Activated T-cell treated with anti-CD3 and anti-CD28 coated beads, Interleukin-2, amount 50 U/mL, for 24 hours (primary cell): ENCODE data around the gene TMCC3.
"Not testable (repeated sequence)": the region's sequence is repeated elsewhere in the genome, so short reads cannot be mapped to it uniquely, and the experiment has no call there.

Source experiments
- DNase-seq: peaks from one replicate; pipeline ENCODE4 v3.0.0-alpha.2; 2020
- H3K27ac Mint-ChIP-seq: 2 replicates; pipeline ENCODE4 v1.8.0; 2020; ENCODE audit warnings: mild to moderate bottlenecking, mixed read lengths
- H3K27me3 Mint-ChIP-seq: 2 replicates; pipeline ENCODE4 v1.8.0; 2020; ENCODE audit warnings: mixed read lengths
- H3K36me3 Mint-ChIP-seq: 2 replicates; pipeline ENCODE4 v1.8.0; 2020; ENCODE audit warnings: low read depth, mixed read lengths
- H3K4me1 Mint-ChIP-seq: 2 replicates; pipeline ENCODE4 v1.8.0; 2020; ENCODE audit warnings: low read depth, mixed read lengths
- H3K4me3 Mint-ChIP-seq: 2 replicates; pipeline ENCODE4 v1.8.0; 2020; ENCODE audit warnings: mild to moderate bottlenecking, moderate library complexity, mixed read lengths
- H3K9me3 Mint-ChIP-seq: 2 replicates; pipeline ENCODE4 v1.8.0; 2020; ENCODE audit warnings: mixed read lengths

Gene TMCC3

DNA sequence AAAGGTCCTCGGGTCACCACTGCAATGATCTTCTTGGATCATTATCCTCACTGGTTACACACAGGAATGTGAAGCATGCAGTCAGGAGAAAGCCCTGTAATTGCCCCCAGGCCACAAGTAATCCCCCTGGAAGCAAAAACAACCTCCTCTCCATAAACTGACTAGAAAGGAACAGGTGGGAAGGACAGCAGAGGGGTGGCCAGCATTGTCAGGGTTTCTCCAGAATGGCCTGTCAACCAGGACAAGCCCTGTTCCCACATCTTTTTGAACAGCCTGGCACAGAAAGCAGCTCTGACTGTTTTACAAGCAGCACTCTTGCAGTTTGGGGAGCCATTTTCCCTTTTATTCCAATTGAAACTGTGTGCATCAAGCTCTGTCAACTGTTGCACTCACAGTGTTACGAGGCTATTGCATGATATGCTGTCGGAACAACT, 36.1 kb downstream of the TMCC3 start:
- DNase-seq = no peak
- peaks cover 3% of the 10 kb centered on the region for H3K4me1 Mint-ChIP-seq
- H3K27me3 Mint-ChIP-seq = peaks cover 7% of the 10 kb centered on the region
- H3K4me3 Mint-ChIP-seq = no peak overlapping the region
- H3K27ac Mint-ChIP-seq = no peak overlapping the region
- no peaks in the 10 kb centered on the region for H3K36me3 Mint-ChIP-seq
- no peaks in the 10 kb centered on the region for H3K9me3 Mint-ChIP-seq

DNA sequence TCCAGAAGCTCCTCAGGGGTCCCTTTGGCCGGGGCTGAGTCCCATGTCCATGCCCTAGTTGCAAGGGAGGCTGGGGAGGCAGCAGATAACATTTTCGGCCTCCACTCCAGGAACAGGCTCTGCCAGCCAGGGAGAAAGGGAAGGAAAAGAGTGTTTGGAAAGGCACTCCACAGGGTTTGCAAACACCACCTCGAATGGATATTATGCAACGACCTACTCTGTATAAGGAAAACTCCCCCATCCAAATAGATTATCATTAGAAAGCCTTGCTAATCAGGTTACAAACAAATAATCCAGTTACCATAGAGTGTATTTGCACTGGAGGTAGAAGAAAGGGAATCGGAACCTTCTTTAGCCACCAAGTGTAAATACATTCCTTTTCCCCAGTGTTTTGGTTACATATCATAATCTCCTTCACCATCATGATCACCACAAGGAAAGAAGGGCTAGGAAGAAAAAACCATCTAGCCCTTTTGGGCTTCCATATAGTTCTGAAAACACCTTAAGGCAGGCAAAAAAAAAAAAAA, 40.4 kb downstream of the TMCC3 start:
- Mint-ChIP-seq H3K4me1 (no peaks in the 10 kb centered on the region), H3K9me3 (peaks cover 6% of the 10 kb centered on the region), H3K27ac (no peak overlapping the region), H3K27me3 (peaks cover 29% of the 10 kb centered on the region), H3K4me3 (no peak overlapping the region), H3K36me3 (no peaks in the 10 kb centered on the region)
- no peak for DNase-seq

DNA sequence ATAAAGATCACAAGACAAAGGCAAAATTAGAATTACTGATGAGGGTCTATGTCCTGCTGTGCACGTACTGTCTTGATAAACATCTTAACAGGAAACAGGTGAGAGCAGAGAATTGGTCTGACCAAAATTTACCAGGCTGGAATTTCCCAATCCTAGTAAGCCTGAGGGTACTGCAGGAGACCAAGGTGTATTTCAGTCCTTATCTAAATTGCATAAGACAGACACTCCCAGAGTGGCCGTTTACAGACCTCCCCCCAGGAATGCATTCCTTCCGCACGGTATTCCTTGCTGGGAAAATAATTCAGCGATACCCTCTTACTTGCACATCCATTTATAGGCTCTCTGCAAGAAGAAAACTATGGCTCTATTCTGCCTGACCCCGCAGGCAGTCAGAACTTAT, 43.5 kb downstream of the TMCC3 start:
- not testable (repeated sequence) for H3K4me1 Mint-ChIP-seq, H3K27ac Mint-ChIP-seq, H3K36me3 Mint-ChIP-seq, DNase-seq, H3K9me3 Mint-ChIP-seq, H3K4me3 Mint-ChIP-seq
- H3K27me3 Mint-ChIP-seq = peaks cover 31% of the 10 kb centered on the region

DNA sequence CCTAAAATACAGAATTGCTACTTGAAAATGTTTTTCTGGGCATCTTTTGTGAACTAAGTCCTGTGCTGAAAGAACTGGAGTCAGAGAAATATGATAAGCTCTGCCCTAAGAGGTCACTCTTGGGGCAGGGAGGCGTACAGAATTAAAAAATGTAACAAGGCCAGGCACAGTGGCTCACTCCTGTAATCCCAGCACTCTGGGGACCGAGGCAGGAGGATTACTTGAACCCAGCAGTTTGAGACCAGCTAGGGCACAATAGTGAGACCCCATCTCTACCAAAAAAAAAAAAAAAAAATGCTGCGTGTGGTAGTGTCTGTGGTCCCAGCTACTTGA, 46.0 kb downstream of the TMCC3 start:
- no peak overlapping the region for H3K27ac Mint-ChIP-seq
- peaks cover 27% of the 10 kb centered on the region for H3K27me3 Mint-ChIP-seq
- H3K4me3 Mint-ChIP-seq = no peak overlapping the region
- DNase-seq = no peak
- no peaks in the 10 kb centered on the region for H3K4me1 Mint-ChIP-seq
- H3K36me3 Mint-ChIP-seq = no peaks in the 10 kb centered on the region
- H3K9me3 Mint-ChIP-seq = peaks cover 6% of the 10 kb centered on the region

DNA sequence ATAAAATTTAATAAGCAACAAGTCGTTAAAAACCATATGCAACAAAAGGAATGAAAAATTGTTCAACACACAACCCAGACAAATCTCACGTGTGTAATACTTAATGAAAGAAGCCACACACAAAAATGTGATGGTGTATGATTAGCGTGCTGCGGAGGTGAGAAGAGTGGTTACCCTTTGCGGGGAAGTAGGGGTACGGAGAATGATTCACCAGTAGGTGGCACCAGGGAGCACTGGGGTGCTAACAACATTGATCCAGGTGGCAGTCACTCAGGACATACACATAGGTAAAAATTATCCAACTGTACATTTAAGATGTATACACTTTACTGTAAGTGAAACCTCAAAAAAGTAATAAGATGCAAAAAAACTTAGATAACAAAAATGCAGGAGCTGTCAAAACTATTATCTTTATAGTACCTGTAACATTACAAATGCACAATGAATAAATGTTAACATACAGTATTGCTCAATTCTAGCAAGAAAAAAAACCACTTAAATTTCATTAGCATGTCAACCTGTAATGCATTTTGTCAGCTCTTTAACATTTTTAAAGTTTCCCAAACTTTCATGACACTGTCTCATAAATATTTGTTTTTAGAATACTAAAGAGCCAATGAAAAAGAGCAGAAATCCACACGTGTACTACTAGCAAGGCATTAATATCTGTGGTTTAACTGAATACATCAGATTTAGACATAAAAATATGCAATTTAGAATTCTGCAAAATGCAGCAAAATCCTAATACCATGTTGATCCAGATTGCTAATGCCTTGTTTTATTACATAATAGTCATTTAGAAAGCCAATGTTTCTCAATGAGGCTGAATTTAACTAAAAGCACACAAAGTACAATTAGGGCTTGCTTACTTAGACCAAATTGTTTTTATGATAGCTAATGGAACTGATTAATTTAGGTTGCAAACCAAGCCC, 46.7 kb downstream of the TMCC3 start:
- DNase-seq = peak; percentile 59
- H3K4me1 Mint-ChIP-seq = no peaks in the 10 kb centered on the region
- H3K4me3 Mint-ChIP-seq = no peak overlapping the region
- H3K36me3 Mint-ChIP-seq = no peaks in the 10 kb centered on the region
- H3K9me3 Mint-ChIP-seq = peaks cover 6% of the 10 kb centered on the region
- H3K27ac Mint-ChIP-seq = no peak overlapping the region
- peaks cover 26% of the 10 kb centered on the region for H3K27me3 Mint-ChIP-seq

DNA sequence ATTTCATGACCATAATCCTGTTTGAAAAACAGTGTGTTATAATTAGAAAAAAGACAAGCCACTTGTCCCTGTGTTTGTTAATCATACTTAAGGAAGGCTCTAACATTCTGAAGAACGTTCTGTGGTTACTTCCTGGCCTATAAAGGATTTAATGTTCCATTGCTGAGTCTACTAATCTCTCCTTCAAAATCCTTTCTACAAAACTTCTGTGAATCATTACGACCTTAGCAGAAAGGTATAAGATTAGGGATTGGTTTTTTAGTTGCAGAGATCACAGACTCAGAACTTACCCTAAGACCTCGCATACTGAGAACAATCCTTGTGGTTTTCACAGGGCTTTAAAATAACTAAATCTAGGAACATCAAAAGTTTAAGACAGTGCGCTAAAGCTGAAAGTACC, 48.3 kb downstream of the TMCC3 start:
- DNase-seq = no peak
- peaks cover 18% of the 10 kb centered on the region for H3K27me3 Mint-ChIP-seq
- H3K4me1 Mint-ChIP-seq = no peaks in the 10 kb centered on the region
- peaks cover 1% of the 10 kb centered on the region for H3K9me3 Mint-ChIP-seq
- no peaks in the 10 kb centered on the region for H3K36me3 Mint-ChIP-seq
- H3K27ac Mint-ChIP-seq = no peak overlapping the region
- no peak overlapping the region for H3K4me3 Mint-ChIP-seq

DNA sequence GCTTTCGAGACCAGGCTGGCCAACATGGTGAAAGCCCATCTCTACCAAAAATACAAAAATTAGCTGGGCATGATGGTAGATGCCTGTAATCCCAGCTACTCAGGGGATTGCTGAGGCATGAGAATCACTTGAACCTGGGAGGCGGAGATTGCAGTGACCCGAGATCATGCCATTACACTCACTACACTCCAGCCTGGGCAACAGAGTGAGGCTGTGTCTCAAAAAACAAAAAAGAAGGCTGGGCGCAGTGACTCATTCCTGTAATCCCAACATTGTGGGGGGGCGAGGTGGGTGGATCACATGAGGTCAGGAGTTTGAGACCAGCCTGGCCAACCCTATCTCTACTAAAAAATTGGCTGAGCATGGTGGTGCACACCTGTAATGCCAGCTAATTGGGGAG, 49.0 kb downstream of the TMCC3 start:
- DNase-seq, H3K9me3 Mint-ChIP-seq, H3K4me3 Mint-ChIP-seq, H3K4me1 Mint-ChIP-seq, H3K36me3 Mint-ChIP-seq, H3K27ac Mint-ChIP-seq: not testable (repeated sequence)
- H3K27me3 Mint-ChIP-seq = peaks cover 13% of the 10 kb centered on the region

DNA sequence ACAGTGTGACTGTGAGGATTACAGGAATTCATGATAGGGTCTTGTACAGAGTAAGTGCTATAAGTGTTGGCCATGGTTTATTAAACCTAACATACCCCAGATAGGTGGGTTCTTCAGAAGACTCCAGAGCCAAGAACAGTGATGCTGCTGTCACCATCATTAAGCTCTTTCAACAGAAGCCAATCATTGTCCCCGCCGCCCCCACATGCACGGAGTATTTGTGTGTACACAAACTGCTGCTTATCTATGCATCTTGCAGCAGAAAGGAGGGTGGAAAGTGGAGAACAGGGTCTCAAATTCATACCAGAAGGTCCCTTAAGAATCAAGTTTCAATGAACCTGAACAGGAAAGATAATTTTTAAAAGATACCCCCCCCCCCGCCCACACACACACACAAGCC, 51.2 kb downstream of the TMCC3 start:
- no peaks in the 10 kb centered on the region for H3K36me3 Mint-ChIP-seq
- DNase-seq = no peak
- H3K27ac Mint-ChIP-seq = no peak overlapping the region
- H3K4me1 Mint-ChIP-seq = no peaks in the 10 kb centered on the region
- H3K4me3 Mint-ChIP-seq = no peak overlapping the region
- H3K9me3 Mint-ChIP-seq = no peaks in the 10 kb centered on the region
- H3K27me3 Mint-ChIP-seq = peaks cover 4% of the 10 kb centered on the region

DNA sequence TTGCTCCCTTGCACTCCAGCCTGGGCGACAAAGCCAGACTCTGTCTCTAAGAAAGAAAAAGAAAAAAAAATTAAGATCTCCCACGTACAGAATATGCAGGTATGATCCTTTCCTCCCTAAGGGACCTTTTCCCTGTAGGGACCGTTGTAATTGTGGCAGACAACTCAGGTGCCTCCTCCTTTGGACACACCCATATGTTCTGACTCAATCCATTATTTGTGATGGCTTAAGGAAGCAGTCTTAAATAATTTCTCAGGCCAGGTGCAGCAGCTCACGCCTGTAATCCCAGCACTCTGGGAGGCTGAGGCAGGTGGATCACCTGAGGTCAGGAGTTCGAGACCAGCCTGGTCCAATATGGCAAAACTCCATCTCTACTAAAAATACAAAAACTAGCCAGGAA, 53.1 kb downstream of the TMCC3 start:
- H3K9me3 Mint-ChIP-seq = no peaks in the 10 kb centered on the region
- no peaks in the 10 kb centered on the region for H3K4me1 Mint-ChIP-seq
- no peaks in the 10 kb centered on the region for H3K36me3 Mint-ChIP-seq
- H3K27ac Mint-ChIP-seq = no peak overlapping the region
- H3K4me3 Mint-ChIP-seq = no peak overlapping the region
- DNase-seq = no peak
- H3K27me3 Mint-ChIP-seq = peaks cover 4% of the 10 kb centered on the region

DNA sequence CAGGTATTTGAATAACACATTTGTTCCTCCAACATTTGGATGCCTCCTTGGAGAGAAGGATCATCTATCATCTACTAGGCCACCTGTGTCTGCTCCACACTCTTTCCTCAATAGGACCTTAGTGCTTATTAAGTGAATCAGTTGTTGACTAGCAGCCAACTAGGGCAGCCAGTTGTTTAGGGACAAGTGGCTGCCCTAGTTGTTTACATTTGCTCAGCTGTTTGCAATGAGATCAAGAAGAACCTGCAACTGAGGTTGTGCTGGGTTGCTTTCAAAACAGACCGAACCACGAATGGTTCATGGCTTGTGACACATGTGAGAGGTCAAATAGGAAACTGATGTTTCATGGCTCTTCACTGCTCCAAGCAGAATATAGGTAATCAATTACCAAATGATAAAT, 53.8 kb downstream of the TMCC3 start:
- H3K9me3 Mint-ChIP-seq = no peaks in the 10 kb centered on the region
- H3K4me1 Mint-ChIP-seq = no peaks in the 10 kb centered on the region
- peaks cover 4% of the 10 kb centered on the region for H3K27me3 Mint-ChIP-seq
- no peak overlapping the region for H3K27ac Mint-ChIP-seq
- H3K4me3 Mint-ChIP-seq = no peak overlapping the region
- no peak for DNase-seq
- no peaks in the 10 kb centered on the region for H3K36me3 Mint-ChIP-seq

DNA sequence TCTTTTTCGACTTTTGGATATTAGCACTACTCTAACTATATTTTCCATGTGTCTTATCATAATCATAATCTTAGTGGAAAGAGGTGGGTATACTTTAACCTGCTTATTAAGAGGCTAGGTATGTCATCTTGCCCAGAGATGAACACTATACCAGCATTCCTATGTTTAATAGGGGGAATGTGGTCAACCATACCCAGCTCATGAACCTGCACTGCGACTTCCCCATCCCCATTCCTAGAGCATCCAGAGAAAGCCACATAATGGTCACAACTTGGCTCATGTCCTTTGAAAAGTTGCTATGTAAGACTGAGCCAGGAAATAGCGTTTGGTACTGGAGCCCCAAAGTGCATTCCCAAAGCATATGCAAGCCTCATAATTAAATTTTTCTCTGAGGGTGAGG, 55.2 kb downstream of the TMCC3 start:
- no peak overlapping the region for H3K4me3 Mint-ChIP-seq
- H3K4me1 Mint-ChIP-seq = no peaks in the 10 kb centered on the region
- H3K36me3 Mint-ChIP-seq = no peaks in the 10 kb centered on the region
- H3K9me3 Mint-ChIP-seq = no peaks in the 10 kb centered on the region
- no peak overlapping the region for H3K27ac Mint-ChIP-seq
- DNase-seq = no peak
- peaks cover 4% of the 10 kb centered on the region for H3K27me3 Mint-ChIP-seq

DNA sequence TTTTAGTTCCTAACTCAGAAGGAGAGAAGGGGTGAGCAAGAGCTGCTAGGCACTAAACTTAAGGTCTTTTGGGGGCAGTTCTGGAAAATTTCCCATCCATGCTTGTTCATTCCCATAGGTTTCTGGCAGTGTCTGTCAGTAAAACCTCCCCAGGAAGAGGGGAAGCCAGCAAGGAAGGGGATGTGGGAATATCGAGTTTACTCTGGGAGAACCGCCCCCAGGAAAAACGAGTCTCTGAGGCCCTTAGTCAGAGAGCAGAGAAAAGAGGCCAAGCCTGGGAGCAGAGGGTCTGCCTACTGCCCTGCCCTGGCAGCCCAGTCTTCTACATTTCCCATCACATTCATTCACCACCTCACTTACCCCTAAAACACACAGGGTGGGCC, 55.9 kb downstream of the TMCC3 start:
- H3K27me3 Mint-ChIP-seq = peaks cover 4% of the 10 kb centered on the region
- H3K27ac Mint-ChIP-seq = no peak overlapping the region
- H3K4me3 Mint-ChIP-seq = no peak overlapping the region
- no peaks in the 10 kb centered on the region for H3K4me1 Mint-ChIP-seq
- DNase-seq = no peak
- no peaks in the 10 kb centered on the region for H3K9me3 Mint-ChIP-seq
- no peaks in the 10 kb centered on the region for H3K36me3 Mint-ChIP-seq

DNA sequence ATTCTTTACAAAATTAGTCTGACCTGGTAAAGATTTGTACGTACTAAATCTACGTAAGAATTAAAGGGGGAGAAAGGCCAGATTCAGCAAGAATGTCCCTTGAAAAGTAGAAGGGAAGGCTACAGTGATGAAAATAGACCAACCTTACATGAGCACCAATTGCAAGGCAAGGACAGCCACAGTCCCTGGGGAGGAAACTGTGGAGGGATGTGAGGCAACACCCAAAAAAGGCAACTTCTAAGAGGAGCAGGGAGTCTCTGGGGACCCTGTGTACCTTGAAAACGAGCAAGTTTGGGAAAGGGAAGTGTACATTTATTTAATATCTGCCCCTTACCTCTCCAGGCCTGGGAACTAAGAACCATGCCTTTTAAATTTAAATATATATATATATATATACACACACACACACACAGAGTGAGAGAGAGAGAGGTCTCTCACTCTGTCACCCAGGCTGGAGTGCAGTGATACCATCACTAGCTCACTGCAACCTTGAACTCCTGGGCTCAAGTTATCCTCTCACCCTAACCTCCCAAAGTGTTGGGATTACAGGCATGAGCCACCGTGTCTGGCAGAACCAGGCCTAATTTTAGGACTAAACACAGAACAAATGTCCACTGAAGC, 56.4 kb downstream of the TMCC3 start:
- Mint-ChIP-seq H3K36me3 (no peaks in the 10 kb centered on the region), H3K27me3 (peaks cover 4% of the 10 kb centered on the region), H3K4me1 (no peaks in the 10 kb centered on the region), H3K9me3 (no peaks in the 10 kb centered on the region), H3K4me3 (no peak overlapping the region), H3K27ac (no peak overlapping the region)
- DNase-seq = no peak

DNA sequence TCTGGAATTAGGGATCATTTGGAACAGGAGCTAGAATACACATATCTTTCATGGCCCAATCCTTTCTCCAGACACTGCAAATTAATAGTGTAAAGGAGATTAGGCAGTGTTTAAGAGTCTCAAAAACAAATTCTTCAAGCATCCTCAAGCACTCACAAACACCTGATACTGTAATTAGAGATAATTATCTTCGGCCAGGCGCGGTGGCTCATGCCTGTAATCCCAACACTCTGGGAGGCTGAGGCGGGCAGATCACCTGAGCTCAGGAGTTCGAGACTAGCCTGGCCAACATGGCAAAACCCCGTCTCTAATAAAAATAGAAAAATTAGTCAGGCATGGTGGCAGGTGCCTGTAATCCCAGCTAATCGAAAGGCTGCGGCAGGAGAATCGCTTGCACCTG, 57.6 kb downstream of the TMCC3 start:
- H3K4me3 Mint-ChIP-seq, H3K27ac Mint-ChIP-seq, DNase-seq, H3K9me3 Mint-ChIP-seq, H3K27me3 Mint-ChIP-seq, H3K4me1 Mint-ChIP-seq, H3K36me3 Mint-ChIP-seq: not testable (repeated sequence)

DNA sequence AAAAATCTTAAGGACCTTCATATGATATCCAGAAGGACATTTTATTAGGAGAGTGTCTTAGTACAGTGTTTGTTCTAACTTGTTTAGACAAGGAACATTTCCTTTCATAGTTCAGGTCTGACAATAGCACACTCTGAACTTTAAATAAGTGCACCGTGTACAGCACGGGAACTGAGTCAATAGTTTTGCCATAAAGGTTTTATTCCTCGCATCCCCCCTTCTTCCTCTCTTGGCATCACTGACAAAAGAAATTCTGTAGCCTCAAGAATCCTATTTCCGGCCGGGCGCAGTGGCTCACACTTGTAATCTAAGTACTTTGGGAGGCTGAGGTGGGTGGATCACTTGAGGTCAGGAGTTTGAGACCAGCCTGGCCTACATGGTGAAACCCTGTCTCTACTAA, 58.3 kb downstream of the TMCC3 start:
- Mint-ChIP-seq H3K27ac (no peak overlapping the region), H3K36me3 (no peaks in the 10 kb centered on the region), H3K9me3 (no peaks in the 10 kb centered on the region), H3K27me3 (no peaks in the 10 kb centered on the region), H3K4me1 (no peaks in the 10 kb centered on the region), H3K4me3 (no peak overlapping the region)
- DNase-seq = no peak
